ENCODE measurements around the gene RPE.

The RPE gene

DNA sequence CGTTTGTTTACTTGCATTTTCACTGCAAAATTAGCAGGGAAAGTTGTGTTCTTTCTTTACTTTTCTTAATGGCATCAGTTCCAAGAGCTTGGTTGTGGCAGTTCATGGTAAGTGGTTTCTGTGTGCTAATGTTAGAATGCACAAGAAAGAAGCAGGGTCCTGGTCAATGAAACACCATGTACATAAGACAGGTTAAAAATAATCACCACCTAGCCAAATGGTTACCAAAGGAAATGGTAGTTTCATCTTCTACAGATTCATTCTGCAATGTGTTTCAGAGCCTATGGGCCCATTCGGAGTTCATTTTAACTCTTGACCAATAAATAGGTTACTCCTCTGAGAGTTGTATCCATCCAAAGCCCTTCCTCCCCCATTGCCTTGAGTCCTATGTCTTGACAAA, 18.1 kb upstream of the RPE start:
- no peaks in the 10 kb centered on the region for H3K27me3 ChIP-seq (ENCODE audit: control insufficient read depth, insufficient read depth, low read length)
- no peaks in the 10 kb centered on the region for H3K9me3 ChIP-seq (ENCODE audit: control insufficient read depth, low read length)
- TF ChIP-seq, protein P1, sequence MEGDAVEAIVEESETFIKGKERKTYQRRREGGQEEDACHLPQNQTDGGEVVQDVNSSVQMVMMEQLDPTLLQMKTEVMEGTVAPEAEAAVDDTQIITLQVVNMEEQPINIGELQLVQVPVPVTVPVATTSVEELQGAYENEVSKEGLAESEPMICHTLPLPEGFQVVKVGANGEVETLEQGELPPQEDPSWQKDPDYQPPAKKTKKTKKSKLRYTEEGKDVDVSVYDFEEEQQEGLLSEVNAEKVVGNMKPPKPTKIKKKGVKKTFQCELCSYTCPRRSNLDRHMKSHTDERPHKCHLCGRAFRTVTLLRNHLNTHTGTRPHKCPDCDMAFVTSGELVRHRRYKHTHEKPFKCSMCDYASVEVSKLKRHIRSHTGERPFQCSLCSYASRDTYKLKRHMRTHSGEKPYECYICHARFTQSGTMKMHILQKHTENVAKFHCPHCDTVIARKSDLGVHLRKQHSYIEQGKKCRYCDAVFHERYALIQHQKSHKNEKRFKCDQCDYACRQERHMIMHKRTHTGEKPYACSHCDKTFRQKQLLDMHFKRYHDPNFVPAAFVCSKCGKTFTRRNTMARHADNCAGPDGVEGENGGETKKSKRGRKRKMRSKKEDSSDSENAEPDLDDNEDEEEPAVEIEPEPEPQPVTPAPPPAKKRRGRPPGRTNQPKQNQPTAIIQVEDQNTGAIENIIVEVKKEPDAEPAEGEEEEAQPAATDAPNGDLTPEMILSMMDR (IDR thresholded peaks at IDR 0.05), result no peak
- no peak overlapping the region for H3K4me2 ChIP-seq (ENCODE audit: low read length)
- H2AFZ ChIP-seq, result no peak overlapping the region
- no peak overlapping the region for H3K27ac ChIP-seq
- H3K9ac ChIP-seq, result no peak overlapping the region
- no peak overlapping the region for H3K4me3 ChIP-seq (ENCODE audit: low read depth, low read length)
- no peaks in the 10 kb centered on the region for H3K36me3 ChIP-seq (ENCODE audit: control insufficient read depth, insufficient read depth, low read length)
- H3K79me2 ChIP-seq, result peaks cover under 1% of the 10 kb centered on the region
- H3K4me1 ChIP-seq, result peaks cover 2% of the 10 kb centered on the region

DNA sequence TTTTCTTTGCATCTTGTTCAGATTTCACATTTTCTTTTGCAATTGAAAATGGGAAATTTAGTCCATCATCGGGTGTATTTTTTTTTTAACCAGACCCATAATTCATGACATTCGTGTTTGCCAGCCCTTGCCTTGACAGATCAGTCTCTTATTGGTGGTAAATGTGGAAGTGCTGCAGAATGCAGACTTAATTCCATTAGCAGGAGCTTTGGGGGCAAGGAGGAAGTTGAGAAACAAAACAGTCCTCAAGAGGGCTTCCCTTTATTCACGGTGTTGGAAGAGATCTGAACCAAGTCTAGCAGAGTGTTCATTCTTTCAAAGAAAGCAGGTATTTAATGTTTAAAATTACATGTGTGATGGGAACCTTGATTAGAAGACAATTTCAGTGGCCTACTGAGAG, 16.6 kb upstream of the RPE start:
- H3K27ac ChIP-seq, result no peak overlapping the region
- no peaks in the 10 kb centered on the region for H3K9me3 ChIP-seq (ENCODE audit: control insufficient read depth, low read length)
- no peaks in the 10 kb centered on the region for H3K27me3 ChIP-seq (ENCODE audit: control insufficient read depth, insufficient read depth, low read length)
- peaks cover 2% of the 10 kb centered on the region for H3K4me1 ChIP-seq
- H3K79me2 ChIP-seq, result no peaks in the 10 kb centered on the region
- H3K9ac ChIP-seq, result no peak overlapping the region
- TF ChIP-seq, protein P1 (IDR thresholded peaks at IDR 0.05), result no peak
- H3K4me2 ChIP-seq (ENCODE audit: low read length), result no peak overlapping the region
- no peak overlapping the region for H2AFZ ChIP-seq
- no peaks in the 10 kb centered on the region for H3K36me3 ChIP-seq (ENCODE audit: control insufficient read depth, insufficient read depth, low read length)
- no peak overlapping the region for H3K4me3 ChIP-seq (ENCODE audit: low read depth, low read length)

DNA sequence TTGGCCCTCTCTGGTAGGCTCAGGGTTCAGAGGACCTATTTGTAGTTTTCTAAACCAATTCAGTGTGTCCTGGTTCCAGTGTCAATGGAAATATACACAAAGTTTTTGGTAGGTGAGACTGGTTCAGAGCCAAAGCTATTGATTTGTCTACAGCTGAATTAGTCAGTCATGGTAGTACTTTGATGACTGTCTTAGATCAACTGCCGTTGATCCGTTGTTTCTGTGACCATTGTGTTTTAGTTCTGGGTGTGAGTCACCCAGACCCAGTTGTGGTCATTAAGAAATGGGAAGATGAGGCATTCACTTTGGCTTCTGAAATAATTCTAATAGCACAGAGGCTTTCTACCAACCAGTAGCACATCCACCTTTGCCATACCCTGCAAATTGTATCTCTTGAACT, 16.0 kb upstream of the RPE start:
- H3K4me1 ChIP-seq, result peaks cover 2% of the 10 kb centered on the region
- H3K4me2 ChIP-seq (ENCODE audit: low read length), result no peak overlapping the region
- no peak overlapping the region for H3K4me3 ChIP-seq (ENCODE audit: low read depth, low read length)
- H2AFZ ChIP-seq, result no peak overlapping the region
- no peaks in the 10 kb centered on the region for H3K79me2 ChIP-seq
- TF ChIP-seq, protein P1 (IDR thresholded peaks at IDR 0.05), result no peak
- H3K27me3 ChIP-seq (ENCODE audit: control insufficient read depth, insufficient read depth, low read length), result no peaks in the 10 kb centered on the region
- H3K27ac ChIP-seq, result no peak overlapping the region
- H3K36me3 ChIP-seq (ENCODE audit: control insufficient read depth, insufficient read depth, low read length), result no peaks in the 10 kb centered on the region
- H3K9me3 ChIP-seq (ENCODE audit: control insufficient read depth, low read length), result no peaks in the 10 kb centered on the region
- no peak overlapping the region for H3K9ac ChIP-seq

DNA sequence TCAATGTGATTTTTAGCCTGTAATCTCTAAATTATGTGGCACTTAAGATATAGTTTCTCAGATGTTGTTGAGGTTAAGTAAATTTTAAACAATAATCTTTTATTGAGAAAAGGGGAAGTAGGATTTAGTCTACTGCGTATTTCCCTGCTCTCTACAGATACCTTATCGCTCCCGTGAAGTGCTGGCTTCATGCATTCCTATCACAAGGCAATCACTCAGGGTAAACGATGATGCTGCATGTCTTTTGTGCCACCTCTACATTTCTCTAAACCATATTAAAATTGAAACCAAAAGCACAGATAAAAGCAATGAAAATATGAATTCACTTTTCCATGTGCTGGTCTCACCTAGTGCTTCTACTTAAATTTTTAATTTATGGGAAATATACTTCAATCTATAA, 14.4 kb upstream of the RPE start:
- peak overlapping the region; percentile 34 for H3K4me2 ChIP-seq (ENCODE audit: low read length)
- no peak overlapping the region for H3K27ac ChIP-seq
- H2AFZ ChIP-seq, result no peak overlapping the region
- TF ChIP-seq, protein P1 (IDR thresholded peaks at IDR 0.05), result no peak
- no peaks in the 10 kb centered on the region for H3K36me3 ChIP-seq (ENCODE audit: control insufficient read depth, insufficient read depth, low read length)
- H3K4me1 ChIP-seq, result peaks cover 2% of the 10 kb centered on the region
- no peak overlapping the region for H3K9ac ChIP-seq
- H3K27me3 ChIP-seq (ENCODE audit: control insufficient read depth, insufficient read depth, low read length), result no peaks in the 10 kb centered on the region
- no peak overlapping the region for H3K4me3 ChIP-seq (ENCODE audit: low read depth, low read length)
- no peaks in the 10 kb centered on the region for H3K9me3 ChIP-seq (ENCODE audit: control insufficient read depth, low read length)
- H3K79me2 ChIP-seq, result no peaks in the 10 kb centered on the region

DNA sequence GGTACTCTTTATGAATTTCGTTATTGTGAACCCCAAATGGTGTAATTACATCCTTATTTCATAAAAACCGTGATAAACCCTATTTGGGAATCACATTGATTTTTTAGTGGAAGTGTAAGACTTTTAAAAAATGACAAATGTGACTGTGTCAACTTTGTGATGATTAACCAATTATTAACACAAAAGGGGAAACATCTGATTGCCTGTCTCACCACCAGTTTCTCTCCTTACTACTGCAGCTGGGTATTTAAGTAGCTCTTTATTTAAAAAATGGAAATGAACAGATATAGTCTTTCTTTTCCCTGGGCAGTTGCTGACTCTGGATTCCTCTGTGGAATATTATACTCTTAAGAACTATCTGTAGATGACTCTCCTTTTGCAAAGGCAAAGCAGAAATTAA, 11.6 kb upstream of the RPE start:
- Histone ChIP-seq H3K4me2 (ENCODE audit: low read length) (no peak overlapping the region), H3K79me2 (no peaks in the 10 kb centered on the region), H2AFZ (no peak overlapping the region), H3K27ac (no peak overlapping the region), H3K9me3 (ENCODE audit: control insufficient read depth, low read length) (no peaks in the 10 kb centered on the region), H3K36me3 (ENCODE audit: control insufficient read depth, insufficient read depth, low read length) (no peaks in the 10 kb centered on the region), H3K4me3 (ENCODE audit: low read depth, low read length) (no peak overlapping the region), H3K9ac (no peak overlapping the region), H3K27me3 (ENCODE audit: control insufficient read depth, insufficient read depth, low read length) (no peaks in the 10 kb centered on the region), H3K4me1 (no peaks in the 10 kb centered on the region)
- TF ChIP-seq, protein P1 (IDR thresholded peaks at IDR 0.05), result no peak

Measured in parathyroid adenoma (tissue), 2 donors.